ENCODE results near the gene SNX24.

- TF ChIP-seq, protein P1, sequence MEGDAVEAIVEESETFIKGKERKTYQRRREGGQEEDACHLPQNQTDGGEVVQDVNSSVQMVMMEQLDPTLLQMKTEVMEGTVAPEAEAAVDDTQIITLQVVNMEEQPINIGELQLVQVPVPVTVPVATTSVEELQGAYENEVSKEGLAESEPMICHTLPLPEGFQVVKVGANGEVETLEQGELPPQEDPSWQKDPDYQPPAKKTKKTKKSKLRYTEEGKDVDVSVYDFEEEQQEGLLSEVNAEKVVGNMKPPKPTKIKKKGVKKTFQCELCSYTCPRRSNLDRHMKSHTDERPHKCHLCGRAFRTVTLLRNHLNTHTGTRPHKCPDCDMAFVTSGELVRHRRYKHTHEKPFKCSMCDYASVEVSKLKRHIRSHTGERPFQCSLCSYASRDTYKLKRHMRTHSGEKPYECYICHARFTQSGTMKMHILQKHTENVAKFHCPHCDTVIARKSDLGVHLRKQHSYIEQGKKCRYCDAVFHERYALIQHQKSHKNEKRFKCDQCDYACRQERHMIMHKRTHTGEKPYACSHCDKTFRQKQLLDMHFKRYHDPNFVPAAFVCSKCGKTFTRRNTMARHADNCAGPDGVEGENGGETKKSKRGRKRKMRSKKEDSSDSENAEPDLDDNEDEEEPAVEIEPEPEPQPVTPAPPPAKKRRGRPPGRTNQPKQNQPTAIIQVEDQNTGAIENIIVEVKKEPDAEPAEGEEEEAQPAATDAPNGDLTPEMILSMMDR (conservative IDR thresholded peaks at IDR 0.05) = no peak
- no peak for TF ChIP-seq EZH2 (IDR thresholded peaks at IDR 0.05; ENCODE audit: low read depth)
Measured at GRCh38 chr5:122909470-122910100, 64.2 kb downstream of the SNX24 start.

Data from PC-9 (cell line).